Stimulated activated effector memory CD8-positive, alpha-beta T cell treated with anti-CD3 and anti-CD28 coated beads, Interleukin-12 subunit alpha, Interleukin-12 subunit beta, amount 100 ng/mL, for 72 hours (primary cell): ENCODE measurements around the gene CCR8.

Source experiments
- ATAC-seq: fragments of 150-1000 bp; cut with Tn5 transposase; 2 replicates; pipeline ENCODE4 v1.10.0; 2021
- DNase-seq, 2 donors: peaks; one replicate each; pipeline ENCODE4 v3.0.0; 2021 to 2022; ENCODE audit warnings: low spot score in 2 of 2
- H3K27ac Mint-ChIP-seq: one replicate; pipeline ENCODE4 v1.8.0; 2022; ENCODE audit warnings: mild to moderate bottlenecking, mixed read lengths
- H3K36me3 Mint-ChIP-seq: one replicate; pipeline ENCODE4 v1.8.0; 2022; ENCODE audit warnings: mild to moderate bottlenecking, mixed read lengths
- H3K4me1 Mint-ChIP-seq: one replicate; pipeline ENCODE4 v1.8.0; 2022; ENCODE audit warnings: mixed read lengths
- H3K4me3 Mint-ChIP-seq: one replicate; pipeline ENCODE4 v1.8.0; 2022; ENCODE audit warnings: mild to moderate bottlenecking, mixed read lengths
- H3K9me3 Mint-ChIP-seq: one replicate; pipeline ENCODE4 v1.8.0; 2022; ENCODE audit warnings: mixed read lengths

Gene CCR8

DNA sequence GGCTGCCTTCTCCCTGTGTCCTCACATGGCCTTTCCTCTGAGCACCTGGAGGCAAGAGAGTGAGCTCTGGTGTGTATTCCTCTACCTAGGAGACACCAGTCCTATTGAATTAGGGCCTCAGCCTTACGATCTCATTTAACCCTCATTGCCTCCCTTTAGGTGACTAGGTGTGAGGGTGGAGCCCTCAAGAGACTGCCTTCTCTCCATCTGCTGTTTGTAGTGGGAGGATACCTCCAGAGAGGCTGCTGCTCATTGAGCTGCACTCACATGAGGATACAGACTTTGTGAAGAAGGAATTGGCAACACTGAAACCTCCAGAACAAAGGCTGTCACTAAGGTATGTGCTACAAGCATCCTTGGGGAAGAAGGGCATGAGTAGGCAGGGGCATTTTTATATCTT is at the start of gene CCR8:
Gene CCR8, plus strand, starts transcription at position 217 of the 400 bp plus-strand sequence. CDS start 2,623 bp downstream, outside the sequence.
- Mint-ChIP-seq H3K27ac (no peak within 1 kb of the TSS), H3K4me3 (no peak within 1 kb of the TSS), H3K4me1 (peaks cover 27% of the 10 kb centered on the region), H3K9me3 (no peaks in the 10 kb centered on the region), H3K36me3 (no peaks in the 10 kb centered on the region)
- no peak for ATAC-seq
- no peak for DNase-seq

- DNase-seq: peak in 1 of 2 donors; percentile 47
- Mint-ChIP-seq H3K4me1 (peaks cover 70% of the 10 kb centered on the region), H3K36me3 (no peaks in the 10 kb centered on the region), H3K4me3 (peak within 1 kb of the TSS; percentile 77), H3K27ac (peak within 1 kb of the TSS; percentile 94), H3K9me3 (no peaks in the 10 kb centered on the region)
- peak; percentile 44 for ATAC-seq
Observed at GRCh38 chr3:39279745-39280517, 49.6 kb upstream of the CCR8 start, which contains the start of gene CX3CR1. TSS of gene CX3CR1 (minus strand) at chr3:39280036. CDS start at chr3:39266509, 13,527 bp downstream.

GRCh38 chr3:39280571-39280970 is 48.9 kb upstream of the CCR8 start:
- H3K4me1 Mint-ChIP-seq: peaks cover 68% of the 10 kb centered on the region
- no peaks in the 10 kb centered on the region for H3K36me3 Mint-ChIP-seq
- DNase-seq (no peak), ATAC-seq (peak; percentile 8)
- H3K27ac Mint-ChIP-seq: peak overlapping the region; percentile 94
- no peaks in the 10 kb centered on the region for H3K9me3 Mint-ChIP-seq
- peak overlapping the region; percentile 77 for H3K4me3 Mint-ChIP-seq

- no peaks in the 10 kb centered on the region for H3K9me3 Mint-ChIP-seq
- peak in 1 of 2 donors; percentile 47 for DNase-seq
- no peaks in the 10 kb centered on the region for H3K36me3 Mint-ChIP-seq
- H3K4me1 Mint-ChIP-seq: peaks cover 59% of the 10 kb centered on the region
- H3K27ac Mint-ChIP-seq: peak overlapping the region; percentile 94
- H3K4me3 Mint-ChIP-seq: peak overlapping the region; percentile 77
- no peak for ATAC-seq
Observed at GRCh38 chr3:39281533-39281932, 48.0 kb upstream of the CCR8 start.

DNA sequence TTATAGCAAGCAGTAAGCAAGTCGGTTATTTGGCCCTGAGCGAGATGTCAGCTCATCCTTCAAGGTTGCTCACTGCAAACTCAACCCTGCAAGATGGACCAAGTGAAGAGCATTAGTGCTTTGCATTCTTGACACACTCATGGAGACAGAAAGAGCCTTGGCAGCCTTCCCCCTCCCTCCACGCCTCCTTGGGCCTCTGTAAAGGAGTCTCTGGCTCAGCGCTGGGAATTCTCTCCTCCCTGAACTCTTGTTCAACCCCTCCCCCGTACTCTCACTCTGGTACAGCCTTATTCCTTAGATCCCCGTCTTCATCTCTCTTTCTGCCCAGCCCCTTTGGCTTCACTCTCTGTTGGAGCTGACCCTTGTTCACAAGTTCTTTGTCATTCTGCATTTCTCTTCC is 47.5 kb upstream of the CCR8 start:
- H3K4me1 Mint-ChIP-seq: peaks cover 54% of the 10 kb centered on the region
- H3K27ac Mint-ChIP-seq: peak overlapping the region; percentile 94
- DNase-seq: peak in 1 of 2 donors; percentile 45
- H3K4me3 Mint-ChIP-seq: peak overlapping the region; percentile 77
- no peak for ATAC-seq
- H3K9me3 Mint-ChIP-seq: no peaks in the 10 kb centered on the region
- no peaks in the 10 kb centered on the region for H3K36me3 Mint-ChIP-seq

DNA sequence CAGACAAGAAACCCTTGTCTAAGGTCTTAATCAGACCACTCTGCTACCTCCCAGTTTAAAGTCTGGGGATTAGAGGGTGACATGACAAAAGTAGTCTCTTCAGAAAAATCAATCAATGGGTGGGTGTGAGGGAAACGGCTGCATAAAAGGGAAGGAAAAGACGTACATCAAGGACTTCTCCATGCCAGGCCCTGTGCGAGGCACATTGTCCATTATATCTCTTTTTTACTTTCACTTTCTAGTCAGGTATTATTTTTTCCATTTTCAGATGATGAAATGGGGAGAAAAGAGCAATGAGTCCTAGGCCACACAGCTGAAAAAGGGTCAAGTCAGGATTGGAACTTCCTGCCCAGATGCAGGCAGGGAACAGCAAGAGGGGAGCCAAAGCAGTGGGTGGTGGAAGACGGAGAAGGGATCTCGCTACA is 45.0 kb upstream of the CCR8 start:
- H3K36me3 Mint-ChIP-seq: no peaks in the 10 kb centered on the region
- DNase-seq: no peak
- no peak for ATAC-seq
- peak overlapping the region; percentile 54 for H3K27ac Mint-ChIP-seq
- no peaks in the 10 kb centered on the region for H3K9me3 Mint-ChIP-seq
- no peak overlapping the region for H3K4me3 Mint-ChIP-seq
- peaks cover 54% of the 10 kb centered on the region for H3K4me1 Mint-ChIP-seq

DNA sequence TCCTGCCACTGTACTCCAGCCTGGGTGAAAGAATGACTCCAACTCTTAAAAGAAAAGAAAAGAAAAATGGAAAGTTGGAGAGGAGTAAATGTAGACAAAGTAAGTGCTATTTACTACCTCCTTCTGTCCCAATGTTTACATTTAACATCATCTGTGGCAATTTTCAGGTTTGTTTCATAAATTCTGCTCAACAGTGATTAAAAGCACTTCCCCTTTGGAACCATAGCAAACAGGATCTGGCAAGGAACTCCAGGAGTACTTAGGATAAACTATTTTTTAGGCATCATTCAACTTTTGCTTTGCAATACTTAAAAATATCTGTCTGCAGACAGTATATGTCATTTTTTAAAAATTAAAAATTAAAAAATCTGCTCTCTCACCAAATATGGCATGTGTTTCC is 44.2 kb upstream of the CCR8 start:
- DNase-seq: no peak
- Mint-ChIP-seq H3K9me3 (no peaks in the 10 kb centered on the region), H3K4me3 (no peak overlapping the region), H3K36me3 (no peaks in the 10 kb centered on the region), H3K4me1 (peaks cover 54% of the 10 kb centered on the region), H3K27ac (no peak overlapping the region)
- ATAC-seq: no peak

DNA sequence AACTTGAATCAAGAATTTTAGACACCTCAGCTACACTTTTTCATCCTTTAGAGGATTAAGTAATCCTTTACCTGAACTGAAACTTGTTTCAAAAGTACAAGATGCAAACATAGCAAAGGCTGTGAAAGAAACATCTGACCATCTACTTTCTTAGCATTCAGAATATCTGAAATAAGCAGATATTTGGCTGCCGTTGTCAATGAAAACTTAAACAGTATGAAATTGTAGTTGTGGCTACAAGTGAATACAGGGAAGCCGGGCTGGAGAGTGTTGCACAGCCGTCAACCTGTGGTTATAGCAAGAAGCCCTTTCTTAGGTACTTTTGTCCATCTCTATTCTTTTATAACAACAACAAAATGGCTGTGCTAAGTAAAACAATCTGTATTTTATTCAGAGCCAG is 42.7 kb upstream of the CCR8 start:
- Mint-ChIP-seq H3K4me1 (peaks cover 42% of the 10 kb centered on the region), H3K9me3 (no peaks in the 10 kb centered on the region), H3K4me3 (no peak overlapping the region), H3K36me3 (no peaks in the 10 kb centered on the region), H3K27ac (no peak overlapping the region)
- DNase-seq (no peak), ATAC-seq (no peak)

- H3K27ac Mint-ChIP-seq: peak overlapping the region; percentile 75
- no peak for ATAC-seq
- no peaks in the 10 kb centered on the region for H3K36me3 Mint-ChIP-seq
- no peak for DNase-seq
- H3K9me3 Mint-ChIP-seq: no peaks in the 10 kb centered on the region
- peaks cover 40% of the 10 kb centered on the region for H3K4me1 Mint-ChIP-seq
- no peak overlapping the region for H3K4me3 Mint-ChIP-seq
Observed at GRCh38 chr3:39287216-39288164, 42.0 kb upstream of the CCR8 start.

- Mint-ChIP-seq H3K36me3 (no peaks in the 10 kb centered on the region), H3K27ac (peak overlapping the region; percentile 75), H3K4me1 (peaks cover 43% of the 10 kb centered on the region), H3K9me3 (no peaks in the 10 kb centered on the region), H3K4me3 (no peak overlapping the region)
- ATAC-seq (peak; percentile 99), DNase-seq (peak; percentile 71 to 90)
Observed at GRCh38 chr3:39288300-39288808, 41.2 kb upstream of the CCR8 start.

DNA sequence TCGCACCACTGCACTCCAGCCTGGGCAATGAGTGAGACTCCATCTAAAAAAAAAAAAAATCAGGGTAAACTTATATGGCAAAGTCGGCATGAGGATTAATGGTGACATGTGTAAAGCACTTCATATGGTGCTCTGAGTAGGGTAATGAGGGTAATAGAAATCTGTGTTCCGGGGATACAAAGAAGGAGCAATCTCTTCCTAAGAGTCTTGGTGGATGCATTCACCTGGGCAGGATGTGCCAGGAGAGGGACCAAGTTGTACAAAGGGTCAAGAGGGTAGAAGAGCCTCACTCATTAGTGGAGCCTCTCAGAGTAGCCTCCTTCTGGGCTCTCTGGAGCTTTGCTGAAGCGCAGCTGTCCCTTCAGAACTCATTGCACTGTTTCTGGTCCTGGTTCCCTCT is 40.4 kb upstream of the CCR8 start:
- Mint-ChIP-seq H3K9me3 (no peaks in the 10 kb centered on the region), H3K4me1 (peaks cover 43% of the 10 kb centered on the region), H3K4me3 (no peak overlapping the region), H3K27ac (no peak overlapping the region), H3K36me3 (no peaks in the 10 kb centered on the region)
- ATAC-seq (no peak), DNase-seq (no peak)

DNA sequence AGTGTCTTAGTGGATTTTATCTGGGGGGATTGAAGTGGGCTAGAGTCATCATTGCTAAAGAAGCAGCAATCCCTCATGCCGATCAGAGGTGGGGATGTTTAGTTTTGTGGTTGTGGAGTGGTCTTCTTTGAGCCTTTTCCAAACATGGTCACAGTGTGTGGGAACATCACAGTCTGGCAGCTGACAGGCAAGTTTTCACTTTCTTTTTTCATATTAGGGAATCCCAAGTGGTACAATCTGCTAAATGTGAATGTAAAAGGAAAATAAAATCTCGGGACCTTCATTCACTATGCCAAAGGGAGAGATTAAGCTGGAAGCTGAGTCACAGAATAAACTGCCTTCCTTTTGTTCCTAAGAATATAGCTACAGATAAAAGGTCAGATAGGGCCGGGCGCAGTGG is 39.3 kb upstream of the CCR8 start:
- H3K36me3 Mint-ChIP-seq: no peaks in the 10 kb centered on the region
- DNase-seq (no peak), ATAC-seq (no peak)
- peaks cover 41% of the 10 kb centered on the region for H3K4me1 Mint-ChIP-seq
- H3K9me3 Mint-ChIP-seq: no peaks in the 10 kb centered on the region
- no peak overlapping the region for H3K4me3 Mint-ChIP-seq
- peak overlapping the region; percentile 17 for H3K27ac Mint-ChIP-seq

DNA sequence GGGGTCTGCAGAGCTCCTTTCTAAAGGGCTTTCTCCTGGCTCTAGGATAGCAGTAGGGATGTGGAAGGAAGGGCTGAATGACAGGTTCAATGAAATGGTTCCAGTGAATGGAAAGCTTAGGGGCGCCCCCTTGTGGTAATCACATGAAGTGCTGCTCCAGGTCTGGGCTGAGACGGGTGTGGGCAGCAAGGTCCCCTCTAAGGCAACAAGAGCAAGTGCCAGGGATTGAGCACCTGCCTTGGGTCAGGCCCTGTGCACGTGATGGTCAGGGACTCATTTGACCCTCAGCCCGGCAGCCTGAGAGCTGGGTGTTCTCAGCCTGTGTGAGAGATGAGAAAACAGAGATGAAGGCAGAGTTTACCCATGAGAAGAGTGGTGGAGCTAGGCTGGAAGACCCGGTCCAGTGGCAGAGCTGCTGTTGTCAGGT is 37.6 kb upstream of the CCR8 start:
- Mint-ChIP-seq H3K9me3 (no peaks in the 10 kb centered on the region), H3K36me3 (no peaks in the 10 kb centered on the region), H3K4me1 (peaks cover 48% of the 10 kb centered on the region), H3K4me3 (no peak overlapping the region), H3K27ac (peak overlapping the region; percentile 38)
- peak; percentile 78 to 91 for DNase-seq
- ATAC-seq: peak; percentile 23

DNA sequence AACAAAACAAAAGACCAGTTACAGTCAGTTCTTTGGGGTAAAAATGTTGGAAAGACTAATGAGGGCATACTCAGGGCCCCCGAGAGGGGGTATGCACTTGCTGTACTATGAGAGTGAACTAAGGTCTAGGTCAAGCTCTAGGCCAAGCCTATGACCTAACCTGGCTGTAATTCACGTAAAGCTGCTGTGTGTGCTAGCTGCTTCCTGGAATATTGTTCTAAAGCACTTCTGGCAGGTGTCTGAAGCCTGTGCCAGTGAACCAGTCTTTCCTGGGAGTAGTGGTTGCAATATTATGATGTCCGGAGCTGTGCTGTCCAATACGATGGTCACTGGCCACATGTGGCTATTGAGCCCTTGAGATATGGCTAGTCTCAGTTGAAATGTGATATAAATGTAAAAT is 36.5 kb upstream of the CCR8 start:
- no peaks in the 10 kb centered on the region for H3K9me3 Mint-ChIP-seq
- H3K4me1 Mint-ChIP-seq: peaks cover 45% of the 10 kb centered on the region
- no peak overlapping the region for H3K27ac Mint-ChIP-seq
- ATAC-seq (no peak), DNase-seq (no peak)
- H3K36me3 Mint-ChIP-seq: no peaks in the 10 kb centered on the region
- no peak overlapping the region for H3K4me3 Mint-ChIP-seq

DNA sequence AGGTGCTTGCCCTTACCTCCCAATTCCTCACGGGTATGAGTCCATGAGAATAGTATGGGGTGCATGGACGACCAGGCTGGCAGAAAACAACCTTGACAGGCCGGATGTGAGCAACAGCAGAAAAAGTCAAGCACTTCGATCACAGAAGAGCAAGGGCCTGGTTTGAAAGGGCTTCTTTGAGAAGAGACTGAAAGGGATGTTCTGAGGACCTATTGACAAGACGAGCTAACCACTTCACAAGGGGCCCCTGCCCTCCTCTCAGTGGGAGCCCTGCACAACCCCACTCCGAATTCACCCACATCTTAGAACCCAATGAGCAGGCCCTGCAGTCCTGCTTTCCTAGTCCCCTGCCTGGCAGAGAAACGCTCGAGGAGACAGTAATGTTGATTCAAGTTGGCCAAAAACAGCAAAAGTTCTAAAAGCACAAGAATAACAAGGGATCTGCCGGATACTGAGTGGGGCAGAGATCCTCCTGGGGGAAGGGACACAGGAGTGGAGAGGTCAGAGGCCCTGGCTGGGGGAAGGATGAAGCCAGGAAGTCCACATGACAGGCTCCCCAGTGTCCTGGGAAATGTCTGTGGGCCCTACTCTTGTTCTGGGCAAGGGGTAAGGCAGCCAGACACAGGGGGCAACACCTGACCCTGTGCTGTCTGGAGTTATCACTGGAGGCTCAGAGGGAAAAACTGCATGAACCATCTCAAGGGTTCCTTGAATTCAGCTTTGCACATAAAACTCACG is 34.9 kb upstream of the CCR8 start:
- Mint-ChIP-seq H3K4me3 (no peak overlapping the region), H3K27ac (no peak overlapping the region), H3K36me3 (peaks cover 6% of the 10 kb centered on the region), H3K4me1 (peaks cover 31% of the 10 kb centered on the region), H3K9me3 (peaks cover 7% of the 10 kb centered on the region)
- no peak for ATAC-seq
- no peak for DNase-seq
